ENCODE data around the gene KATNIP.

Gene KATNIP

GRCh38 chr16:27585200-27585599 is 35.3 kb downstream of the KATNIP start:
- no peak for DNase-seq (ENCODE audit: low spot score)

- no peak for DNase-seq (ENCODE audit: low spot score)
Observed at GRCh38 chr16:27586711-27587110, 36.8 kb downstream of the KATNIP start.

GRCh38 chr16:27588057-27588456 is 38.1 kb downstream of the KATNIP start:
- no peak for DNase-seq (ENCODE audit: low spot score)

- DNase-seq (ENCODE audit: low spot score), result no peak
Observed at GRCh38 chr16:27591837-27592236, 41.9 kb downstream of the KATNIP start.

- DNase-seq (ENCODE audit: low spot score), result no peak
Observed at GRCh38 chr16:27595475-27595874, 45.5 kb downstream of the KATNIP start.

- no peak for DNase-seq (ENCODE audit: low spot score)
Observed at GRCh38 chr16:27595993-27596392, 46.0 kb downstream of the KATNIP start.

- no peak for DNase-seq (ENCODE audit: low spot score)
Observed at GRCh38 chr16:27596411-27596810, 46.5 kb downstream of the KATNIP start.

- no peak for DNase-seq (ENCODE audit: low spot score)
Observed at GRCh38 chr16:27597361-27597760, 47.4 kb downstream of the KATNIP start.

- DNase-seq (ENCODE audit: low spot score), result no peak
Observed at GRCh38 chr16:27598220-27598619, 48.3 kb downstream of the KATNIP start.

- DNase-seq (ENCODE audit: low spot score), result no peak
Observed at GRCh38 chr16:27598931-27599565, 49.1 kb downstream of the KATNIP start.

GRCh38 chr16:27599606-27600005 is 49.7 kb downstream of the KATNIP start:
- no peak for DNase-seq (ENCODE audit: low spot score)

All from HuH-7 (cell line).